HG03521 (cell line): ENCODE measurements around the gene CD244.
A peak's percentile ranks its signal among the peaks of the same experiment; 100 is the strongest.

Experiments
- ATAC-seq: cut with Tn5 transposase; IDR thresholded peaks from one replicate; pipeline ENCODE4 v1.9.1; 2021; ENCODE audit warnings: mild to moderate bottlenecking, moderate library complexity; ENCODE audit not compliant: unreplicated experiment

CD244 gene

DNA sequence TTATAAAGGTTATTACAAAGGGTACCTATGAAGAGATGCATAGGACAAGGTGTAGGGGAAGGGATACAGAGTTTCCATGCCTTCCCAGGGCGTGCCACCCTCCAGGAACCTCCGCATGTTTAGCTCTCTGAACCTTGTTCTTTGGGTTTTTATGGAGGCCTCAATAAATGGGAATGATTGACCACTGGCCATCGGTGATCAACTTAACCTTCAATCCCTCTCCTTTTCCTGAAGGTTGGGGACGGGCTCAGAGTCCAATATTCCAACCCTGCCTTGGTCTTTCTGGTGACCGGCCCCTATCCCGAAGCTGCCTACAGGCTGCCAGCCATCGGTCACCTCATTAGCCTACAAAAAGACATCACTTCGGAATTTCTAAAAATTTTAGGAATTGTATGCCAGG is 11.7 kb downstream of the CD244 start:
- no peak for ATAC-seq

DNA sequence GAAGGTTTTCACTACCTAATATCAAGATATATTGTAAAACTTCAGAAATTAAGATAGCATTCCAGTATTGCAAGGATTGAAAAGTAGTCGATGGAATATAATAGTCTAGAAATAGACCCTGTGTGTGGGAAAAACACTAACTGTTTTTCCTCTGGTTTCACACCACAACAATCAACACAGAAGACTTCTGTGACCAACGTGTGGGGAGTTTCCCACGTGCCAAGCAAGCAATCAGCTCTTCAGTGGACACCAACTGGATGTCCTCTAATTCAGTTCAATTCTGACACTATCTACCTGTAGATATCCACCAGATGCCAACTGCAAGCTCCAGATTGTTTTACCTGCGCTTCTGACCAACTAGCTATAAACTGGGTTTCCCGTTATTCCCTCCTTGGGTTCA is 12.1 kb downstream of the CD244 start:
- ATAC-seq, result no peak

DNA sequence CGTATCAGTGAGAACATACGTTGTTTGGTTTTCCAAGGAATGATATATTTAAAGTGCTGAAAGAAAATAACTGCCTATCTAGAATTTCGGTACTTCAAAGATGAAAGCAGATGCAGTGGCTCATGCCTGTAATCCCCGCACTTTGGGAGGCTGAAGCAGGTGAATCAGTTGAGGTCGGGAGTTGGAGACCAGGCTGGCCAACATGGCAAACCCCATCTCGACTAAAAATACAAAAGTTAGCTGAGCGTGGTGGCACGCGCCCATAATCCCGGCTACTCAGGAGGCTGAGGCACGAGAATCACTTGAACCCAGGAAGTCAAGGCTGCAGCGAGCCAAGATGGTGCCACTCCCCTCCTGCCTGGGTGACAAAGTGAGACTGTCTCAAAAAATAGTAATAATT is 16.4 kb downstream of the CD244 start:
- no peak for ATAC-seq

GRCh38 chr1:160844447-160845232 is 18.0 kb downstream of the CD244 start:
- no peak for ATAC-seq

DNA sequence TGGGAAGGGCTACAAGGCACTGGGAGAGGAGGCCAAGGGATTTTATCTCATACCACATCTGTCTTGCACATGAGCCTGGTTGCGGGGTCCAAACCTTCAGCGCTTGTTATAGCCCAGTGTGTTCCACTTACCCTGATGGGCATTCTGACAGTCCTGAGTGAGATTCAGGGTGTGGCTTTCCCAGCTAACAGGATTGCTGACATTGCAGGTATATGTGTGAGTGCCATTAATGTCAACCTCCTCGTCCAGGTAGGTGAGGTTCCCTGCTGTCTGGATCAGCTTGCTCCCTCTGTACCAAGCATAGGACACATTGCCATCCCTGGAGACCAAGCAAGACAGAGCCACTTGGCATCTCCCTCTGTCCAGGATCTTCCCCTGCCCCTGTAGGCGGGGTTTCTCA is 21.6 kb downstream of the CD244 start:
- no peak for ATAC-seq

- no peak for ATAC-seq
Observed at GRCh38 chr1:160839746-160840145, 22.9 kb downstream of the CD244 start.

GRCh38 chr1:160838888-160839287 is 23.8 kb downstream of the CD244 start:
- no peak for ATAC-seq

GRCh38 chr1:160837558-160838205 is 25.0 kb downstream of the CD244 start:
- ATAC-seq, result peak; percentile 73

GRCh38 chr1:160836981-160837557 is 25.6 kb downstream of the CD244 start:
- no peak for ATAC-seq

DNA sequence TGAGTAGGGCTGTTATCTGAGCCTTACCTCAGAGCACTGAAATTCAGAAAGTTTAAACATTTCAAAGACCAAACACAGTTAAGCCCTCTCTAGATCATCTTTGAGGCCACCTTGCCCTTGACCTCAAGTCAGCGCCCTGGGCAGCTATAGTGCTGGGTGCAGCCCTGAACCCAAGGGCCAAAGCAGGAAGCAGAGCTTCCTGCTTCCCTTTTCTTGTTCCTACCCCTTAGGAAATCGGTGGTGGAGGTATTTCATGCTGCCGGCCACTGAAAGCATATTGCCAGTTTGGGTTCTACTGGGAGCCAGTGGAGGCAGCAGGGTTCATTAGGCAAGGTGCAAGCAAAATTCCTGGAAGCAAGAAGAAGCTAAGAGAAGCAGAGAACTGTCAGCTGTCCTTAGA is 26.1 kb downstream of the CD244 start:
- no peak for ATAC-seq

DNA sequence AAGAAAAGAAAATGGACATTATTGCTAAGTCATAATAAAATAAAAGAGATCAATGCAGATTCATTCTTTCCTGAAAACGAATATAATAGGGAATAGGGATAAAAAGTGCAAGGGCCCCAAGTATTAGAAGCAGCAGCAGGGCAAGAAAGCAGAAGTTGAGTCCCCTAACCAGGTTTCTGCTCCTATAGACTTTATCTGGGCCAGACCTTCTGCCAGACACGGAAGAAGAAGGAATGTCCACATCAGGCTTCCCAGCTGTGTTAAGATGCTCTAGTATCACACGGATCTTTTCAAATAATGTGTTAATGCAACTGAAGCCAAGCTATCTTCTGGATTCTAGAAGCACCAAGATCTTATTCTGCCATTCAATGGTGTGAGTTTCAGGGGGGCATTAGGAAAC is 26.9 kb downstream of the CD244 start:
- ATAC-seq, result no peak

DNA sequence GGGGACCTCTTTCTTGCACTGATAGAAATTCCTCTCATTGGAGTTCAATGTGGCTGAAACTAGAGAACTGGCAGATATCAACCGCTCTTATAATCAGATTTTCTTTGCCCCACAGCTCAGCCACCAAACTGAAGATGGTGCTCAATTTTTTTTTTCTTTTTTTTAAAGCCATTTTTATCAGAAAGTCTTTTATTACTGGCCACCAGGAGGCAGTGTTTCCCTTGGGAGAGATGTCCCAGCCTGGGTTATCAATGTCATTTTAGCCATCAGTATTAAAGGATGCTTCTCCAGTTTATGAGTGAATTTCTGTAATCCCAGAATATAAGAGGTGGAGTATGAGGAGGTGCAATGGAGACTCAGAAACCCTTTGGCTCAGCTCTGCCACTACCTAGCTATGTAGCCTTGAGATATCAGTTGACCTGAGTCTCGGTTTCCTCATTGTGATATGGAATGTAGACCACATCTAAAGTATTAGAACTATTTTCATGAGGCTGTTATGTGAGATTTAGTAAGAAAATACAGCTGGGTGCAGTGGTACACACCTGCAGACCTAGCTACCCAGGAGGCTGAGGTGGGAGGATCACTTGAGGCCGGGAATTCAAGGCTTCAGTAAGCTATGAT is 27.6 kb downstream of the CD244 start:
- ATAC-seq, result no peak

DNA sequence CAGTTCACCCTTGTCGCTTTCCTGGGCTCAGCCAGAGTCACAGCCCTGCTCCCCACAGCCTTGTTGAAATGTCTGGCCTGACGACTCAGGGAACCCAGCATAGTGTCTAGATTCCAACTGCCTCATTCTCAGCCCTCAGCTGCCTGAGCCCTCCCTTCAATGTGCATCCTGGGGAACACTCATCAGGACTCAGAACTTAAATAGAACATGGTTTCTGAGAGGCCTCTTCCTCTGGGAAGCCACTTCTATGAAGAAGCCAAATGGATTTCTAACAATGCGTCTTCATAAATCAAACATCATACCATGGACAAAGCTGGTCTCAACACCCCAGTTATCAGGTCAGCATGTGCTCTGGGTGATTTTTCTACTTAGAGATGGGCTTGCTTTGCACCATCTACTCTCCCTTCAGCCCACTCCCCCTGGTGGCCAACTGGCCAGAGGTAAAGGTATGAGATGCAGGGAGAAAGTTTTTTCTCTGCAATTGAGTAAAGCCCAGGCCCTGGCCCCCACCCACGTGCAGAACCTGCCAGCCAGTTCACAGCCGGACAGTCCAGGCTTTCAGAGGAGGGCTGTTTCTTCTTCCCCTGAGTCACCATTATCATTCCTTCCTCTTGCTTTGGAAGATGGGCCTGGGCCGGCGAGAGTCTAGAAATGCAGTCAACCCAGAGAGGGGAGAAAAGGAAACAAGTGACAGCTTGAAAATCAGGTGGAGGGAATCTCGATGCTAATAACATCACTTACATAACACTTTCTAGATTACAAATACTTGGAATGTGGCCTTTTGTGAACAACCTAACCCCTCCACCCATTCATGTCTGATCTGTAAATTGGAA is 32.1 kb downstream of the CD244 start:
- no peak for ATAC-seq

DNA sequence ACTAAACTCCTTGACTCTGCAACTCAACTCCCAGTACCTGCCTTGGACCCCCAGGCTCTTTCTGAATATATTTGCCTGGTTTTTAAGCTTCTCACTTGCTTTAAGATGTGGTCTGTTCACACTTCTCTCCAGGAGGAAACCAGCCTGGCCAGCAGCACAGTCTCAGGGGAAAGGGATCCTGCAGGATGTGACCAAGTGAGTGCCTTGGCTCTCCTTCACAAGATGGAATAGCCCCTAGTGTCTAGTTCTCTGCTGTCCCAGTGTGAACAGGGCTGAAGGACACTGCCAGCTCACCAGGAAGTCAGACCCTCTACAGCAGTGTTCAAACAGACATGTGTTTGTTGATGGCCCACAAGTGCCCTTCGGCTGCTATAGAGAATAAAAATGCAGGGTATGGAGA is 32.9 kb downstream of the CD244 start:
- no peak for ATAC-seq

DNA sequence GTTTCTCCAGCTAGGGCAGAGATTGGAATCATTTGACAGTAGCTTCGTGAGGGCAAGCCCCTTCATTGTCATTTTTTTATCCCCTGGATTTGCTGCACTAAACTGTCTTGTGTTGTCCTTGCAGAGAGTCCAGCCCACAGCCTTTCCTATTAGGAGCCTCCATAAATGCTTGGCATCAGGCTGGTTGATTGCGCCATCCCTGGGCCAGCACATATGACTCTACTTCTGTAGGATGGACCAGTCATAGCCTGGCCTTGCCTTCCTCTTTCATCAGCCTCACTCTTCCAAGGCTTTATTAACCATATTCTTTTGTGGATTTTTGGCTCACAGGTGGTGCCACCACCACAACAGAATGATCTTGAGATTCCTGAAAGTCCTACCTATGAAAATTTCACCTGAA is 35.3 kb downstream of the CD244 start:
- ATAC-seq, result no peak

GRCh38 chr1:160826546-160826945 is 36.1 kb downstream of the CD244 start:
- ATAC-seq, result no peak

DNA sequence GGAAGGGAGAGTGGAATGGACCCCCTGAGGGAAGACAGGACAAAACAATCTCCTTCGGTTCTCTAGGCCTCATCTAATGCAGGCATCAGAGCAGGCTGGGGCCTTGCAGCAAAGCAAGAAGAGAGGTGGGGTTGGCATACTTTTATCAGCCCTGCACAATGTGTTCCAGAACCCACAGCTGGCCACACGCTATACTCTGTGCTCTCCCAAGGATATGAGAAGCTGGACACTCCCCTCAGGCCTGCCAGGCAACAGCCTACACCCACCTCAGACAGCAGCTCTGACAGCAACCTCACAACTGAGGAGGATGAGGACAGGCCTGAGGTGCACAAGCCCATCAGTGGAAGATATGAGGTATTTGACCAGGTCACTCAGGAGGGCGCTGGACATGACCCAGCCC is 39.4 kb downstream of the CD244 start:
- no peak for ATAC-seq

- no peak for ATAC-seq
Observed at GRCh38 chr1:160821627-160822026, 41.1 kb downstream of the CD244 start.

- no peak for ATAC-seq
Observed at GRCh38 chr1:160819186-160819585, 43.5 kb downstream of the CD244 start.

GRCh38 chr1:160818207-160818937 is 44.3 kb downstream of the CD244 start:
- ATAC-seq, result no peak
